Measurements from ENCODE around the gene COL12A1.

Gene COL12A1

GRCh38 chr6:75145211-75145610, 60.6 kb downstream of the COL12A1 start:
- no peak for DNase-seq (ENCODE audit: low read depth in 1 of 2, low spot score in 1 of 2)

- DNase-seq (ENCODE audit: low read depth in 1 of 2, low spot score in 1 of 2), result no peak
These were observed 61.5 kb downstream of the COL12A1 start for GRCh38 chr6:75144386-75144785.

GRCh38 chr6:75143191-75143590, 62.7 kb downstream of the COL12A1 start:
- DNase-seq (ENCODE audit: low read depth in 1 of 2, low spot score in 1 of 2), result no peak

GRCh38 chr6:75142721-75143120, 63.1 kb downstream of the COL12A1 start:
- no peak for DNase-seq (ENCODE audit: low read depth in 1 of 2, low spot score in 1 of 2)

GRCh38 chr6:75135876-75136275, 70.0 kb downstream of the COL12A1 start:
- DNase-seq (ENCODE audit: low read depth in 1 of 2, low spot score in 1 of 2), result no peak

- no peak for DNase-seq (ENCODE audit: low read depth in 1 of 2, low spot score in 1 of 2)
These were observed 70.4 kb downstream of the COL12A1 start for GRCh38 chr6:75135450-75135849.

GRCh38 chr6:75130784-75131183, 75.1 kb downstream of the COL12A1 start:
- DNase-seq (ENCODE audit: low read depth in 1 of 2, low spot score in 1 of 2), result no peak

GRCh38 chr6:75128878-75129570, 76.8 kb downstream of the COL12A1 start:
- DNase-seq (ENCODE audit: low read depth in 1 of 2, low spot score in 1 of 2), result no peak

- DNase-seq (ENCODE audit: low read depth in 1 of 2, low spot score in 1 of 2), result no peak
These were observed 79.3 kb downstream of the COL12A1 start for GRCh38 chr6:75126518-75126917.

GRCh38 chr6:75124983-75125382, 80.9 kb downstream of the COL12A1 start:
- no peak for DNase-seq (ENCODE audit: low read depth in 1 of 2, low spot score in 1 of 2)

- no peak for DNase-seq (ENCODE audit: low read depth in 1 of 2, low spot score in 1 of 2)
These were observed 81.8 kb downstream of the COL12A1 start for GRCh38 chr6:75124085-75124484.

GRCh38 chr6:75118925-75119515, 86.8 kb downstream of the COL12A1 start:
- DNase-seq (ENCODE audit: low read depth in 1 of 2, low spot score in 1 of 2), result no peak

- DNase-seq (ENCODE audit: low read depth in 1 of 2, low spot score in 1 of 2), result no peak
These were observed 88.2 kb downstream of the COL12A1 start for GRCh38 chr6:75117701-75118100.

GRCh38 chr6:75116946-75117345, 88.9 kb downstream of the COL12A1 start:
- no peak for DNase-seq (ENCODE audit: low read depth in 1 of 2, low spot score in 1 of 2)

GRCh38 chr6:75115481-75115880, 90.4 kb downstream of the COL12A1 start:
- no peak for DNase-seq (ENCODE audit: low read depth in 1 of 2, low spot score in 1 of 2)

GRCh38 chr6:75114806-75115205, 91.0 kb downstream of the COL12A1 start:
- DNase-seq (ENCODE audit: low read depth in 1 of 2, low spot score in 1 of 2), result no peak

- DNase-seq (ENCODE audit: low read depth in 1 of 2, low spot score in 1 of 2), result no peak
These were observed 91.7 kb downstream of the COL12A1 start for GRCh38 chr6:75114195-75114594.

GRCh38 chr6:75113446-75113845, 92.4 kb downstream of the COL12A1 start:
- DNase-seq (ENCODE audit: low read depth in 1 of 2, low spot score in 1 of 2), result no peak

- no peak for DNase-seq (ENCODE audit: low read depth in 1 of 2, low spot score in 1 of 2)
These were observed 96.1 kb downstream of the COL12A1 start for GRCh38 chr6:75109765-75110164.

- no peak for DNase-seq (ENCODE audit: low read depth in 1 of 2, low spot score in 1 of 2)
These were observed 96.8 kb downstream of the COL12A1 start for GRCh38 chr6:75109022-75109421.

- no peak for DNase-seq (ENCODE audit: low read depth in 1 of 2, low spot score in 1 of 2)
These were observed 97.4 kb downstream of the COL12A1 start for GRCh38 chr6:75108333-75108974.

- DNase-seq (ENCODE audit: low read depth in 1 of 2, low spot score in 1 of 2), result no peak
These were observed 97.9 kb downstream of the COL12A1 start for GRCh38 chr6:75107913-75108312.

- no peak for DNase-seq (ENCODE audit: low read depth in 1 of 2, low spot score in 1 of 2)
These were observed 99.4 kb downstream of the COL12A1 start for GRCh38 chr6:75106426-75106825.

Measured in activated T-helper 1 cell treated with anti-CD3 and anti-CD28 coated beads, Interleukin-2, amount 50 U/mL, for 16 hours (primary cell).